HS-27A (cell line): ENCODE data around the gene MELTF.

Experiments
- DNase-seq: peaks from one replicate; pipeline ENCODE4 v3.0.0-alpha.2; 2012; ENCODE audit warnings: low read depth, missing footprints

The MELTF gene

DNA sequence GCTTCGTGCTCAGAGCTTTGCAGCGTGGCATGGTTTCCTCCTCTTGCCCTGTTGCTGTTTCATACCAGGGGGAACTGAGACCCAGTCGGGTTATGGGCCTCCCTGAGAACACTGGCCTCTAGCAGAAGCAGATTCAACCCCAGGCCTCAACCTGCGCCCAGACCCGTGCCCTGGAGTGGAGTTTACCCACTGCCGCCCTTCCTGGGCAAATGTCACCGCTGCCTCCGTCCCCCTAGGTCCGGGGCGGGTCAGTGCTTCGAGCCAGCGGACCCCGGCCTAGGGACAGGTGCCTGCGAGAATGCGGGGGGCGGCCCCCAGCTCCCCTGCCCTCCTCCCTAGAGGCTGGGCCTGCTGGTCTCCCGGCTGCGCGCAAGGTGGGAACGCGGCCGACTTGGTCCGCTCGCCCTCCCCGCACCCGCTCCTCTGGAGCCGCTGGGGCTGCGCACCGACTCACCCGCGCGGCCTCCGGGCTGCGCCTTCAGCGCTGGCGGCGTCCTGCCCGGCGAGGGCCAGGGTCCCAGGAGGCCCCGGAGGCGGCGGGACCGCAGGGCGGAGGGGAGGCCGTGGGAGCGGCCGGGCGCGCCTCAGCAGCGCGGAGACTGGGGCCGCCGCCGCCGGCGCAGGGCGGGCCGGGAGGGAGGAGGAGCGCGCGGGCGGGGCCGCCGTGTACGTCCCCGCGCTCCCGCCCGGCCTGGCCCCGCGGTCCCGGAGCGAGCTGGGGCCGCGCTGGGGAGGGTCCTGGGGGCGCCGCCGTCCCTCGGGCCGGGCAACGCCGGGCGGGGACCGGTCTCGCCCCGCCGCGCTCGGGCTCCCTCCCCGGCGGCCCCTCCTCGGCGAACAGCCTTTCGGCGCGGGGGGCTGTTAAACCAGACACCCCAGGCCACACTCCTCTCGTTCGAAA, 61.1 kb downstream of the MELTF start, which contains the start of gene PIGZ:
TSS of gene PIGZ (minus strand) at position 601 of the 901 bp plus-strand sequence. CDS start 16,802 bp downstream, outside the sequence.
- DNase-seq: no peak

DNA sequence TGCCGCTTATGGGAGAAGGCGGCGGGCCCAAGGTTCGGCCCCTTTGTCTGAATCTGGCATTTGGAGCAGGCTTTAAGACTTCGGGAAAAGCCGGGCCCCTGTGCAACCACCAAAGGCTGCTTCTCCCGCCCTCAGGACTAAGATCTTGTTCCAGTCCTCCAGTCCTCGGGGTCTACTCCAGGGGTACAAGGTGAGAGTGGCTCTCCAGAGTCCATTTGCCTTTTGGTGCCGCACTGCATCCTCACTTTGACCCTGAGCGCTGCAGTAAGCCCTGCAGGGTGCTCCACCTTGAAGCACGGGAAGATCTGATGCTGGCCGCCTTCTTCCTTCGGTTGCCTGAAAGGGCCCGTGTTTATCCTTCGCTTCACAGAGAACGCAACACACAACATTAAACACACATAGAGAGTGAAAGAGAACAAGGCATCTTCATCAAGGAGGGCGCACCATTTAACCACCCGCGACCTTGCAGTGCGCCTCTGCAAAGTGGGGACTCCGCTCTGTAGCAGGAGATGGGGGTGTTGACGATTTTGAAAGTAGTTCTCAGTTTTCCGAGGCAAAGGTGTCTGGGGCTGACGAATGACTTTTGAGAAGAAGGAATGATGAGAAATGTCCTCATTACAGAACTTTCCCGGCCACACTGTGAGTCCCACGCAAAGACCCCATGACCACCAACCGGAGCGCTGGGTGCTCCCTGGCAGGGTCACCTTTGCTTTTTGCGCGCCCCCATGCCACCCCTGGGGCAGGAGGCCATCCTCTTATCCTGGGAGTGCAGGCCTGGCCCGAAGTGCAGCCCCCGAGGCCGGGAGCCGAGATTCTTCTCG, 62.0 kb downstream of the MELTF start:
- DNase-seq: no peak

DNA sequence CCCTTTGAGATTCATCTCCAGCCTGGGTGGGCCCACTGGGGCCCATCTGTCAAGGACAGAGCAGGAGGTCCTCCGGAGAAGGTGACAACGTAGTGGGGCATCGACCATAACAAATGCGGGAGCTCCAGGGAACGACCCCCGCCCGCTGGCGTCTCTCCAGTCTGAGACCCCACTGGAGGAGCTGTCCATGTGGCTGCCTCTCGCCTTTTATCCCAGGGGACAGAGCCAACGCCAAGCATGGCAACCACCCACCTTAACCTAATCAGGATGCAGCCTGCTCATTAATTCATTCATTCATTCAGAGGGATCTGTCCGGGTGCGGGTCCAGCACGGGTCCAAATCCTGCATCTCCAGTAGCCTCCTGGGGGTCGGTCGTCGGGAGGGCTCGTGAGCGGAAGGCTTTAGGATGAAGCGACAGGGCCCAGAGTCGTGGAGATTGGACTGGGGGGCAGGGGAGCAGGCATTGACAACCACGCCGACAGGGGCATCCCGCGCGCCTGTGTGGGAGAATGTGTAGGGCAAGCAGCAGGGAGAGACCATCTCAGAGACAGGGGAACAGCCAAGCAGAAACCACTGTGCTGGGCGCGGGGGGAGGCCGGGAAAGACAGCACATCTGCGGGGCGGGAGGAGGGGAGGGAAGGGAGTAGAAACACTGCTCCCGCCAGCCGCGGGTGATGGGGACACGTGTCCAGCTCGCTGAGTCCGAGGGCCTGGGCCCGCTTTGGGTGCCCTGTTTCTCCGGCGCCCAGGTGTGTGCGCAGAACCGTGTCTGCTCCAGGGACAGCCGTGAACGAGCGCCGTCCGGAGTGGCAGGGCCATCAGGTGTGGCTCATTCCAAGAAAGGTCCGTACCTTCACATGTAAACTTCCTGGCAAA, 62.9 kb downstream of the MELTF start:
- no peak for DNase-seq

DNA sequence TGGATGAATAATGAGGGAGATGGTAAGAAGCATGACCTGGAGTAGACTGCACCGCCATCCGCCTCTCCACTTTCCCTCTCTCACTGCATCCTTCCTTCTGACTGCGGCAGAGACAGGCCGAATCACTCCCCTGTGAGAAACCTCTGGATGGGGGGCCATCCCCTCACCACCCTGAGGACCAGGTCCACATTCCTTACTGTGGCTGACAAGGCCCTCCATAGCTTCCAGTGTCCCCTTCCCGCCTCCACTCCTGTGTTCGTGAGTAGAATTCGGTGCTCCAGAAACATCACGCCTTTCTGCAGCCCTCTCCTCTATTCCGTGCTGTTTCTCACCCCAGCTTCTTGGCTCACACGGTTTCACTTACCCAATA, 63.8 kb downstream of the MELTF start:
- DNase-seq: no peak

DNA sequence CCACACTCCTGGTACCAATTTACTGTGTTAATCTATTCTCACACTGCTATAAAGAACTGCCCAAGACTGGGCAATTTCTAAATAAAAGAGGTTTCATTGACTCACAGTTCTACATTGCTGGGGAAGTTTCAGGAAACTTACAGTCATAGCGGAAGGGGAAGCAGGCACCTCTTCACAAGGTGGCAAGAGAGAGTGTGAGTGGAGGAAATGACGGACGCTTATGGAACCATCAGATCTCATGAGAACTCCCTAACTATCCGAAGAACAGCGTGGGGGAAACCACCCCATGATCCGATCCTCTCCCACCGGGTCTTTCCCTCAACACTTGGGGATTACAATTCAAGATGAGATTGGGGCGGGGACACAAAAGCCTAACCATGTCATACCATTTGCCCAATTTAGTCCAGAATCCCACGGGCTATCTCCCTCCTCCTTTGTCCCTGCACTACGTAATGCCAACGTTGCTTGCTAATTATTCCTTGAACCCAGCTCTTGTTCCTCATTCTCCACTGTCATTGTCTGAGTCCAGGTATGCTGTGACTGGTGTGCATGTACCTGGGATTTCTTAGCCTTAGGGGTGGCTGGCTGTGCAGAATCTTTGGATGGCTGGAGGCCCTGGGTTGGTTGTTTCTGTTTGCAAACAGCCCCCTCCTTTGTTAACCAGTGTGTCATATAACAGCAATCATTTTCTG, 64.4 kb downstream of the MELTF start:
- no peak for DNase-seq

DNA sequence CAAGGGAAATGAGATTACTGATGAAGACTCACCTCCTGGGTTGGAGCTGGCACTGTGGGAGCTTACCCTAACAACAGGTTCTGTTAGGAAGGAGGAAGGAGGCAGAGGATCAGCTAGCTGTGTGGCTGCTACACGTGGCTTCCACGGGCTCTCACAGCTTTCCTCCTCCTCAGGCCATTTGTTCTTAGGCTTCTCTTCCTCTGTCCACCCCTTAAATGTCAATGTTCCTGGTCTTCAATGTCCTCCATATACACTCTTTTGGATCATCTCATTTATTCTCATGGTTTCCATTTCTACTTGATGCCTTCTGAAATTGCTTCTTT, 66.0 kb downstream of the MELTF start:
- DNase-seq: no peak

DNA sequence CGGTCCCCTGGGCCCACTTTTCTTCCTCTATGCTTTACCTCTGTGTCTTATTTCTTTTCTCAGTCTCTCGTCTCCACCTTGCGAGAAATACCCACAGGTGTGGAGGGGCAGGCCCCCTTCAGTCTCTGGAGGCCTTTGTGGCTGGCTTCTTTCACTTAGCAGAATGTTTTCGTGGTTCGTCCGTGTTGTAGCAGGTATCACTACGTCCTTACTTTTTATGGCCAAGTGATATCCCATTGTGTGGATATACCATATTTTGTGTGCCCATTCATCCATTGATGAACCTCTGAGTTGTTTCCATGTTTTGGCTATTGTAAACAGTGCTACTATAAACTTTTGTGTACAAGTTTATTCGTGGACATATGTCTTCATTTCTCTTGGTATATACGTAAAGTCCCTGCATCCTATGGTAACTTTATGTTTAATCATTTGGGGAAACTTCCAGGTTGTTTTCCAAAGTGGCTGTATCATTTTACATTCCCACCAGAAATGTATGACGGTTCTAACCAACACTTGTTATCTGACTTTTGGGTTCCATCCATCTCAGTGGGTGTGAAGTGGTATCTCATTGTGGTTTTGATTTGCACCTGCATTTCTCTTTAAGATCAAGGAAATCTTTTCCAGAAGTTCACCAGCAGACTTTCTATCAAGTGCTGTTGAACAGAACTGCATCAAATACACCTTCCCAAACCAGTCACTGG, 66.5 kb downstream of the MELTF start:
- DNase-seq: no peak

- no peak for DNase-seq
Measured at GRCh38 chr3:196962108-196962929, 67.3 kb downstream of the MELTF start.

DNA sequence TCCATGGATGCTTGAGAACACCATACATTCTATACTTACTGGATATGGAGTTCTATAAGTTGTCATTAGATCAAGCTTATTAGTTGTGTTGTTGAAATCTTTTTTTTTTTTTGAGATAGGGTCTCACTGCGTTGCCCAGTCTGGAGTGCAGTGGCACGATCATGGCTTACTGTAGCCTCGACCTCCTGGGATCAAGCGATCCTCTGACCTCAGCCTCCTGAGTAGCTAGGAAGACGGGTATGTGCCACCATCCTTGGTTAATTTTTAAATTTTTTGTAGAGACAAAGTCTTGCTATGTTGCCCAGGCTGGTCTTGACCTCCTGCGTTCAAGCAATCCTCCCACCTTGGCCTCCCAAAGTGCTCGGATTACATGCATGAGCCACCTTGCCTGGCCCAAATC, 74.8 kb downstream of the MELTF start:
- no peak for DNase-seq
